Eye (tissue), 1 donor: Measurements from ENCODE around the gene SUN3.
"Not testable (repeated sequence)": the region's sequence is repeated elsewhere in the genome, so short reads cannot be mapped to it uniquely, and the experiment has no call there.

Source experiments
- DNase-seq: peaks from one replicate; pipeline ENCODE4 v3.0.0-alpha.2; 2015

The SUN3 gene

DNA sequence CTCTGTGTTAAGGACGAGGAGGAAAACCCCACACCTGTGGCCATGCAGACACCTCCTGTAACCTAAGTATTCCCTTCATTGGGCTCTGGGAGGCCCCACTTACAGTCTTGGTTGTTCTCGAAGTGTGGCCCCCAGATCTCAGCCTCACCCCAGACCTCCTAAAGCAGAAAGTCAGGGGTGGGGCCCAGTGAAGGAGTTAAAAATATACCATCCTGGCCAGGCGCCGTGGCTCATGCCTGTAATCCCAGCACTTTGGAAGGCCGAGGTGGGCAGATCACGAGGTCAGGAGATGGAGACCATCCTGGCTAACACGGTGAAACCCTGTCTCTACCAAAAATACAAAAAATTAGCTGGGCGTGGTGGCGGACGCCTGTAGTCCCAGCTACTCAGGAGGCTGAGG lies 86.3 kb downstream of the SUN3 start:
- DNase-seq = not testable (repeated sequence)

DNA sequence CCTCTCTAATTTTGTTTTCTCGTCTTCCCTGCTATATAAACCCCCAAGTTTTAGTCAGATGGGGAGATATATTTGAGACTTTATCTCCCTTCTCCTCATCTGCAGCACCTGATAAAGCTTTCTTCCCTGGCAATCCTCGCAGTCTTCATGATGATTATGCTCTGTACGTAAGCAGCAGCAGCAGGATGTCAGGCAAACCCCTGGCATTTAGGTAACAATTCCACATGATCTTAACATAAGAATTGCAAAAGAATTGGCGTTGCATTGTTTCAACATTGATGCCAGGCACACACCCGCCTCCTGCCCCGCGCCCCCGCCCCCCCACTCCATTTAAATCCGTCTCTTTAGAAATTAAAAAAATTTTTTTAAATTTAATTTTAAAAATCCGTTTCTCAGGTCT lies 86.8 kb downstream of the SUN3 start:
- DNase-seq = no peak

DNA sequence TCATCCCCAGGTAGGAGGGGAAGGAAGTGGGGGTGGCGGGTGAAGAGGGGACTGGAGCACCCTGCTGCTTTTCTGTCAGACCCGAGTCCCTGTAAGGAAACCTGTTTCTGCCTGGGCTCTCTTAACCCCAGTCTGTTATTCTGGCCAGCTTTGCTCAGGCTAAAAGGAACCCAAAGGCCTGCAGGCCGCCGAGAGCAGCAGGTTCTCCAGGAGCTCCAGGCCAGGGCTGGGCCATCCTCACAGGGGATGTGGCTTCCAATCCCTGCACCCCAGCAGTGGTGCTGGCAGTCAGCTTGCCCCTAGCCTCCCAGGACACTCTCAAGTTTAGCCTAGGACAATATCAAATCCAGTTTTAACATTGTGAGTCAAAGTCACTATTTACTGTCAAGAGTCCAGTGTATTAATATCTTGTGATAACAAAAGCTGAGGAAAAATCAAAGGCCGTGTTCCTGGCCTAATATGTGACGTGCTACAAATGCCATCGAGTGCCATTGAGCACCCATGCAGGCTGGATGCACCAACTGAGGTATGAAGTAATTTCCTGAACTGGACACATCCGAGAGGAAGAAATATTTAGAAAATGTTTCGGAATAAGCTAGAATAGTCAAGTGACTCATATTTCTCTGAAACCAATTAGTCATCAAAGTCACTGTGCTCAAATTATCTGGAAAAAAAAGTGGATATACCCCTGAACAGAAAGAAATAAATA lies 87.6 kb downstream of the SUN3 start:
- no peak for DNase-seq

- no peak for DNase-seq
Measured at GRCh38 chr7:47940088-47941013, 88.6 kb downstream of the SUN3 start.

DNA sequence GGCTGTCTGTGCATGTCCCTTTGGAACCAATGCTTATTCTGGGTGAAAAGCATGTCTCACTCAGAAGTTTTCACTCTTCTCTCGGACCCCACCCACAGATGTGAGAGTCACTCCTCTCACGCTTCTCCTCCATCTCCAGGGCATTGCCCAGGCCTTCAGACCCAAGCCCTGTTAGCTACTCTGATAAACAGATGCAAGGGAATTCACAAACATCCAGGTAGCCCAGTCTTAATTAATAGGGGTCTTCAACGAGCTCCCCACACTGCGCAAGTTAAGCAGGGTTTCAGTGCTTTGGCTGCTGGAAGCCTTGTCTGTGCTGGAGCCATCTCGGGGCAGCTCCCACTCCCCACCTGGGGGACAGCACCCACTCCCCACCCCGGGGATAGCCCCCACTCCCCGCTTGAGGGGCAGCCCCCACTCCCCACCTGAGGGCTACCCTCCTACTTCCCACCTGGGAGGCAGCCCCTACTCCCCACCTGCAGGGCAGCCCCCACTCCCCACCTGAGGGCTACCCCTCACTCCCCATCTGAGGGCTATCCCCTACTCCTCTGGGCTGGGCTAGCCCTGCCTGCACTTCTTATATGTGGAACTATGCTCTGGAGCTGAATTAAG lies 89.4 kb downstream of the SUN3 start:
- no peak for DNase-seq

- DNase-seq = no peak
Measured at GRCh38 chr7:47938574-47939165, 90.2 kb downstream of the SUN3 start.

DNA sequence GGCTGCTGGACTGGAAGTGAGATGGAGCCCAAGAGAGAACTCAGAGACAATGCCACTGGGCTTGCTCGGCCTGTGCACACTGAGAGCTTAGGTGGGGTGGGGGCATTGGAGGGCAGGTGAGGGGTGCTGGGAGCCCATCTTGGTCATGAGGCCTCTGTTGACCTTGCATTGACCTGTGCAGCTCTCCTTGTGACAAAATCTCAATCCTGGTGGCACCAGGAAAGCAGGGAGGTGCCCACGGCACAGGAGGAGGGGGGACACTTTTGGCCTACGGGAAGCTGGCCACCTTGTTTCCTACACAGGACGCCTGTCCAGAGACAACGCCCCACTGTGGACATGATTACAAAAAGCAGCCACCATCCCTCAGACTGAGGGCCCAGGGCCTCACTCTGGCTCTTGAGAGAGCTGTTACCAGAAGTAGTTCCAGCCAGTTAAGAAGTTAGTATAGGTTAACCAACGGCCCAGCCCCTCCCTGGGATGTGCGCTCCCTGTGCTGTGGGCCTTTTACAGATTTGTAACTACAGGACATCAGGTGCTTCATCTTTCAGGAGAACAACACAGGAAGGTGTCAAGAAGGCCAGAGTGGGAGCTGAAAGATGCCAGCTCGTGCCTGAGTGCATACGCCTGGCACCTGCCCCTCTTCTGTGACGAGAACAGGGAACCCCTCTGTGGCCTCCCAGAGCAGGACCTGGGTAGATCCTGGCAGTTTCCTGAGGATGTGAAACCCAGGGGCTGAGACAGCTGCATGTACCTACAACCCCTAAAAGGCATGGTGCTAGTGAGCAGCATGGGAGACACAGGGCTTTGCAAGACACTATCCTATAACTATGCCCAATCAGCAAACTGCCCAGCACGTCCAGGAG lies 91.0 kb downstream of the SUN3 start:
- DNase-seq = no peak
